Sigmoid colon (tissue), 7 donors: ENCODE results near the gene NTN1. TPM values are rescaled to one million over a fixed set of nuclear protein-coding genes. Genes with fewer than 3 reads are reported as not detected.

Experiments
- DNase-seq: peaks from one replicate; pipeline ENCODE4 v3.0.0-alpha.2; 2019
- H3K27ac ChIP-seq, 4 donors: fragments of 200-600 bp; sonication (generic); one replicate each; pipeline ENCODE4 v1.5.1; 2016 to 2019; ENCODE audit warnings: mild to moderate bottlenecking in 1 of 4
- H3K27me3 ChIP-seq, 3 donors: fragments of 200-600 bp; sonication (generic); one replicate each; pipeline ENCODE4 v1.5.1; 2019; ENCODE audit warnings: mild to moderate bottlenecking in 1 of 3
- H3K36me3 ChIP-seq, 4 donors: fragments of 200-600 bp; sonication (generic); one replicate each; pipeline ENCODE4 v1.5.1; 2016 to 2019
- H3K4me1 ChIP-seq, 4 donors: fragments of 200-600 bp; sonication (generic); one replicate each; pipeline ENCODE4 v1.5.1; 2017 to 2019
- H3K4me3 ChIP-seq, 4 donors: fragments of 200-600 bp; sonication (generic); one replicate each; pipeline ENCODE4 v1.5.1; 2017 to 2019; ENCODE audit warnings: mild to moderate bottlenecking in 2 of 4, moderate library complexity in 1 of 4
- H3K9me3 ChIP-seq, 4 donors: fragments of 200-600 bp in 3 of 4; sonication (generic) in 3 of 4; one replicate each; pipeline versions ENCODE4 v1.5.1 to v1.6.1; 2013 to 2019
- EP300 ChIP-seq, 4 donors: sonication (generic); formaldehyde crosslinking; IDR thresholded peaks; one replicate each; pipeline ENCODE4 v1.6.1; 2017; ENCODE audit warnings: antibody characterized with exemption in 4 of 4
- POLR2A ChIP-seq, 2 donors: fragments of 450-650 bp; IDR thresholded peaks; one replicate each; pipeline ENCODE4 v1.6.1; 2016; ENCODE audit warnings: antibody characterized with exemption in 2 of 2, mild to moderate bottlenecking in 2 of 2, moderate library complexity in 2 of 2
- POLR2AphosphoS5 ChIP-seq, 4 donors: sonication (generic); formaldehyde crosslinking; IDR thresholded peaks; one replicate each; pipeline ENCODE4 v1.6.1; 2017; ENCODE audit warnings: antibody characterized with exemption in 4 of 4
- WGBS, 2 donors: extraction: QIAGEN DNeasy Blood & Tissue Kit; methylation state at CpG; one replicate each; pipeline ENCODE4 v1.1.7; 2013; 5-methylcytosine and 5-hydroxymethylcytosine counted together
- intact Hi-C: fragments of 100-400 bp; cut with DNase I; formaldehyde crosslinking; loops from one replicate; pipeline ENCODE4 v1.15.1; 2023
- polyA plus RNA-seq, 3 donors: library from polyadenylated mRNA; stranded (reverse); fragments of 200-250 nt; gene quantifications; one replicate each; pipeline ENCODE4 v1.2.3, GENCODE V29; 2013
- total RNA-seq, 4 donors: library from RNA; depleted of rRNA; stranded (reverse); fragments of >200 nt; gene quantifications; one replicate each; pipeline ENCODE4 v1.1.0, GENCODE V29; 2016
- TF ChIP-seq, protein P1 (sequence below), 4 experiments: fragments of 450-650 bp in 3 of 4; fragments of 200-600 bp in 1 of 4; IDR thresholded peaks; one replicate each; pipeline ENCODE4 v1.5.1; 2016 to 2019; ENCODE audit warnings: antibody characterized with exemption in 4 of 4, mild to moderate bottlenecking in 3 of 4, moderate library complexity in 2 of 4
- donor health status: healthy with polysubstance abuse.
- donor health status: Bipolar disorder and iron deficiency.
- donor health status: healthy.

NTN1 gene
- total and polyA plus RNA-seq, 7 donors: 0.69 to 20.3 (median 10.5) TPM

DNA sequence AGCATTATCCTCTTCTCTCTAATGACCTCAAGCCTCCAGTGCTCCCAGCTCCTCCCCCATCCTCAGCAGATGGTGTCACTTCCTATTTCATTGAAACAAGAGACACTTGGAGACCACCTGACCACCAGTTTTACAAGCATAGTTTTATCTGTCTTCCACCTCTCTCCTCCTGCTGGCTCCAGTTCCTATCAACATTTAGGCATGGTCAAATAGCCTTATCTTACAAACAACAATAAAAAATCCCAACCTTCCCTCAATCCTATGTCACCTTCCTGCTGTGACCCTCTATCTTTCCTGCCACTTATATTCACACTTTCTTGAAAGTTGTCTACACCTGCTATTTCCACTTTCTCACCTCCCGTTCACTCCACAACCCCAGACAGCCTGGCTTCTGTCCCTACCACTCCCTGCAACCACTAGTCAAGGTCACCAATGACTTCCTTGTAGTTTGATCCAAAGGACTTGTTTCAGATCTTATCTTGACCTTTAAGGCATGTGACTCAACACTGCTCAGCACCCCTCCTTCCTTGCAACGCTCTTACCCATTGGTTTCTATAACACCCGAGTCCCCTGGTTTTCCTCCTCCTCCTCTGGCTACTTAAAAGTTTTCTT, 4.3 kb upstream of the NTN1 start:
- DNase-seq: peak; percentile 13
- intact Hi-C loops: no loop called here

DNA sequence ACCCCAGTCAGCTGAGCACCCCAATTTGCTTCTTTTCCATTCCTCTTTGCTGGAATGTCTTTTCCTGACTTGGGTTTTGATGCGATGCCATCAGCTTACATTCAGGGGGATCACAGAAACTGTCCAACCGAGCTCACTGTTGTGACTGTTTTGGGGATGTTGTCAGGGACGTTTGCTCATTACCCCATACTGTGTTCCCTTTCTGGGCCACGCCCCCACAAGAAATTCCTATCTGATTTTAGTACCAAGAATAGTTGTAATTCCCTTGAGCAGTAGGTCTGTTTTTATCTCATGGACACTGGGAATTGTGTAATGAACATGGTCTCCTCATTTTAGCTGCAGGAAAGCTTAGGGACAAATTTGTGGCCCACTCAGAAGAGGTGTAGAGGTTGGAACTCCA, 2.6 kb upstream of the NTN1 start:
- Histone ChIP-seq H3K27me3 (peaks cover 0 to 12% (median 0%) of the 10 kb centered on the region in 3 donors), H3K4me3 (no peak overlapping the region), H3K4me1 (peaks cover 0 to 29% (median 26%) of the 10 kb centered on the region in 4 donors), H3K27ac (no peak overlapping the region), H3K36me3 (no peaks in the 10 kb centered on the region), H3K9me3 (no peaks in the 10 kb centered on the region)
- TF ChIP-seq POLR2AphosphoS5 (IDR thresholded peaks at IDR 0.05) (no peak), POLR2A (IDR thresholded peaks at IDR 0.05) (no peak), EP300 (IDR thresholded peaks at IDR 0.05) (no peak)
- TF ChIP-seq, protein P1, sequence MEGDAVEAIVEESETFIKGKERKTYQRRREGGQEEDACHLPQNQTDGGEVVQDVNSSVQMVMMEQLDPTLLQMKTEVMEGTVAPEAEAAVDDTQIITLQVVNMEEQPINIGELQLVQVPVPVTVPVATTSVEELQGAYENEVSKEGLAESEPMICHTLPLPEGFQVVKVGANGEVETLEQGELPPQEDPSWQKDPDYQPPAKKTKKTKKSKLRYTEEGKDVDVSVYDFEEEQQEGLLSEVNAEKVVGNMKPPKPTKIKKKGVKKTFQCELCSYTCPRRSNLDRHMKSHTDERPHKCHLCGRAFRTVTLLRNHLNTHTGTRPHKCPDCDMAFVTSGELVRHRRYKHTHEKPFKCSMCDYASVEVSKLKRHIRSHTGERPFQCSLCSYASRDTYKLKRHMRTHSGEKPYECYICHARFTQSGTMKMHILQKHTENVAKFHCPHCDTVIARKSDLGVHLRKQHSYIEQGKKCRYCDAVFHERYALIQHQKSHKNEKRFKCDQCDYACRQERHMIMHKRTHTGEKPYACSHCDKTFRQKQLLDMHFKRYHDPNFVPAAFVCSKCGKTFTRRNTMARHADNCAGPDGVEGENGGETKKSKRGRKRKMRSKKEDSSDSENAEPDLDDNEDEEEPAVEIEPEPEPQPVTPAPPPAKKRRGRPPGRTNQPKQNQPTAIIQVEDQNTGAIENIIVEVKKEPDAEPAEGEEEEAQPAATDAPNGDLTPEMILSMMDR (IDR thresholded peaks at IDR 0.05): no peak
- DNase-seq: peak; percentile 34
- WGBS, 2 donors: 70 to 71% methylated on average over 4 of the region's 4 CpGs
- intact Hi-C loops: no loop called here

More for the DNA sequence above, 4.3 kb upstream of the NTN1 start:
- Histone ChIP-seq H3K4me1 (peaks cover 0 to 14% (median 11%) of the 10 kb centered on the region in 4 donors), H3K9me3 (no peaks in the 10 kb centered on the region), H3K27me3 (no peaks in the 10 kb centered on the region), H3K27ac (no peak overlapping the region), H3K36me3 (no peaks in the 10 kb centered on the region), H3K4me3 (no peak overlapping the region)
- TF ChIP-seq POLR2A (IDR thresholded peaks at IDR 0.05) (no peak), EP300 (IDR thresholded peaks at IDR 0.05) (no peak), POLR2AphosphoS5 (IDR thresholded peaks at IDR 0.05) (no peak)
- TF ChIP-seq, protein P1 (IDR thresholded peaks at IDR 0.05): no peak
- 12 to 37% methylated on average over 3 of the region's 3 CpGs for WGBS, 2 donors

DNA sequence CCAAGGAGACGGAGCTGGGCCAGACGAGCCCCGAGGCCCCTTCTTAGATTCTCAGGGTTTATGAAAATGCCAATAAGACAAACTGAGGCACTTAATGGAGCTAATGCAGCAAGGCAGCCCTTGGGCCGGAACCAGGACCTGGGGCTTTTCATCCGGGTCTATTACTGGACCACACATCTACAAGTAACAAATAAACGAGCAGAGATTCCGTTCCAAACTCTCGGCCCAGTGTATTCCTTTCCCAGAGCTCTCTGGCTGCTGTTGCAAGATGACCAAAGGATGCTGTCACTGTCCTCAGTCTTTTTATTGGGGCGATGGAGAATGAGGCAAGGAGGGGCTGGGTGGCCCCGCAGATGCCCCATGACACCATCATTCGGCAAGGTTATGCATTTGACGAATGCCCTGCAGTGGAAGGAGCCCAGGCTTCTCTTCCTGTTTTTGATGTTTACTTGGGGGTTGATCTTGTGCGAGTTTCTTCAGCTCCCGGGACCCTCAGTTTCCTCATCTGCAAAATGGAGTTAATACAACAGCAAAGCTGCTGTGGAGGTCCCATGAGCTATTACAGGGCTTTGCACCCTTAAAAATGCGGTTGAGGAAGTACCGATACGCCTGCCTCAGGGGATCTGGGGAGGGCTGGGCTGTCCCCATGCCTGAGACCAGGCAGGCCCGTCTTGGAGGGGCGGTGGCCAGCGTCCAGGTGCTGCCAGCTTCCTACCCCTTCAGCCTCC, 1.1 kb upstream of the NTN1 start:
- 46 to 54% methylated on average over 20 of the region's 20 CpGs for WGBS, 2 donors
- peak overlapping the region; percentile 79 to 92 (median 86) for H3K27ac ChIP-seq
- H3K9me3 ChIP-seq: no peaks in the 10 kb centered on the region
- peak overlapping the region; percentile 41 to 83 (median 67) for H3K4me3 ChIP-seq
- peaks cover 0 to 32% (median 26%) of the 10 kb centered on the region in 4 donors for H3K4me1 ChIP-seq
- intact Hi-C loops: loop anchor here (5.0 kb wide), 2 partner anchors 72 to 222 kb away; no protein-coding TSS in a partner anchor
- H3K36me3 ChIP-seq: no peaks in the 10 kb centered on the region
- H3K27me3 ChIP-seq: peaks cover 0 to 12% (median 0%) of the 10 kb centered on the region in 3 donors
- TF ChIP-seq POLR2A (IDR thresholded peaks at IDR 0.05): no peak
- no peak for TF ChIP-seq EP300 (IDR thresholded peaks at IDR 0.05)
- no peak for TF ChIP-seq POLR2AphosphoS5 (IDR thresholded peaks at IDR 0.05)
- TF ChIP-seq, protein P1 (IDR thresholded peaks at IDR 0.05): no peak
- peak; percentile 47 for DNase-seq

DNA sequence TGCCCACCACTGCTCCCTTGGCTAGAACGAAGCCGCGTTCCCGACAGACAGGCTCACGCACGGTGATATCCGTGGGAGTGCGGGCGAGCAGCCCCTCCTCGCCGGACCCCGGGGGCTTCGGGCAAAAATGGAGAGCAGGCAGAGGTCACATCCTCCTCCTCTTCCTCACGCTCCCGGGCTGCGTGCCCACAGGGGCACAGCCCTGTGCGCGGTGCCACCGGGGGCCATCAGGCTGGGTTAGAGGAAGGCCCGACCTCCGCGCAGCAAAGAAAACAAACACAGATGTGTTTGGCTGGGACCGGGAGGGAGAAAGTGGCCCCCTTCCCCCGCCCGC, 519 bp upstream of the NTN1 start:
- H3K9me3 ChIP-seq: no peaks in the 10 kb centered on the region
- peak; percentile 65 for DNase-seq
- no peaks in the 10 kb centered on the region for H3K36me3 ChIP-seq
- TF ChIP-seq POLR2A (IDR thresholded peaks at IDR 0.05) (no peak), EP300 (IDR thresholded peaks at IDR 0.05) (no peak), POLR2AphosphoS5 (IDR thresholded peaks at IDR 0.05) (no peak)
- TF ChIP-seq, protein P1 (IDR thresholded peaks at IDR 0.05): no peak
- peak overlapping the region; percentile 79 to 92 (median 86) for H3K27ac ChIP-seq
- WGBS, 2 donors: 3 to 5% methylated on average over 25 of the region's 25 CpGs
- H3K4me1 ChIP-seq: peaks cover 0 to 32% (median 26%) of the 10 kb centered on the region in 4 donors
- intact Hi-C loops: loop anchor here (5.0 kb wide), 2 partner anchors 72 to 222 kb away; no protein-coding TSS in a partner anchor
- peaks cover 0 to 12% (median 0%) of the 10 kb centered on the region in 3 donors for H3K27me3 ChIP-seq
- peak overlapping the region; percentile 41 to 83 (median 67) for H3K4me3 ChIP-seq
